HG03342 (cell line): Measurements from ENCODE around the gene THSD4.

Source experiments
- ATAC-seq: cut with Tn5 transposase; IDR thresholded peaks from one replicate; pipeline ENCODE4 v1.9.1; 2021; ENCODE audit warnings: mild to moderate bottlenecking, moderate library complexity; ENCODE audit not compliant: unreplicated experiment

THSD4 gene

GRCh38 chr15:71443538-71443937, 328.3 kb downstream of the THSD4 start:
- ATAC-seq: no peak

GRCh38 chr15:71444032-71444810, 328.9 kb downstream of the THSD4 start:
- no peak for ATAC-seq

GRCh38 chr15:71444866-71445590, 329.8 kb downstream of the THSD4 start:
- ATAC-seq: no peak

- no peak for ATAC-seq
Measured at GRCh38 chr15:71447328-71448250, 332.3 kb downstream of the THSD4 start.

GRCh38 chr15:71448688-71449114, 333.4 kb downstream of the THSD4 start:
- ATAC-seq: no peak

- ATAC-seq: no peak
Measured at GRCh38 chr15:71449363-71449762, 334.1 kb downstream of the THSD4 start.

GRCh38 chr15:71449956-71450355, 334.7 kb downstream of the THSD4 start:
- no peak for ATAC-seq

GRCh38 chr15:71451130-71451529, 335.9 kb downstream of the THSD4 start:
- ATAC-seq: no peak

GRCh38 chr15:71452893-71453292, 337.6 kb downstream of the THSD4 start:
- no peak for ATAC-seq

- ATAC-seq: no peak
Measured at GRCh38 chr15:71454462-71454996, 339.3 kb downstream of the THSD4 start.

GRCh38 chr15:71455107-71455506, 339.8 kb downstream of the THSD4 start:
- ATAC-seq: no peak

- ATAC-seq: no peak
Measured at GRCh38 chr15:71455878-71456277, 340.6 kb downstream of the THSD4 start.

GRCh38 chr15:71456362-71456761, 341.1 kb downstream of the THSD4 start:
- no peak for ATAC-seq

- ATAC-seq: no peak
Measured at GRCh38 chr15:71456811-71457210, 341.5 kb downstream of the THSD4 start.

GRCh38 chr15:71458089-71458660, 342.9 kb downstream of the THSD4 start:
- no peak for ATAC-seq

- no peak for ATAC-seq
Measured at GRCh38 chr15:71461748-71462147, 346.5 kb downstream of the THSD4 start.

GRCh38 chr15:71462638-71463037, 347.4 kb downstream of the THSD4 start:
- no peak for ATAC-seq

GRCh38 chr15:71463156-71463665, 347.9 kb downstream of the THSD4 start:
- ATAC-seq: no peak

GRCh38 chr15:71465131-71465955, 350.1 kb downstream of the THSD4 start:
- no peak for ATAC-seq
